ENCODE results near the gene PARD3. TPM values are rescaled to one million over a fixed set of nuclear protein-coding genes. Genes with fewer than 3 reads are reported as not detected.

Gene PARD3
- polyA plus RNA-seq, 3 donors = 0.51 TPM; not detected in 2

DNA sequence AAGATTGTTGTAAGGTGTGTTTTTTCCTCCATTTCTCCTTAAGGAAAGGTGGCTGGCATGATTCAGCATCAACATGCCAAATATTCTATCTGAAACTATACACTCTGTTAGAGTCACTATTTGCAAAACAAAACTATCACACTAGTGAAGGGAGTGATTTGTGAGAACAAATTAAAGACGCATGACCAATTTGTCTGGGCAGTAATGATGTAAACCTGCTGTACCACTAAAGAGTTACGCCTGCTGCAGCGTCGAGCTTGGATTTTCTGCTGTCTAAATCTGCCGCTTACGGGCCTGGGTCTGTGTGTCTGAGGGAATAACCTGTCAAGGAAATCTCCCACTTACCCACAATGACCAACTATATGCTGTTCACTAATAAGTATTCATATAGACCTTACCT lies 648.3 kb downstream of the PARD3 start:
- WGBS (ENCODE audit: insufficient coverage) = no CpG with 5 or more reads among the region's 6 CpGs
- Mint-ChIP-seq H3K4me1 (peaks cover 18% of the 10 kb centered on the region), H3K4me3 (no peak overlapping the region), H3K27me3 (ENCODE audit: low read depth in 3 of 3) (peaks cover 0 to 2% (median 0%) of the 10 kb centered on the region in 3 donors), H3K36me3 (no peaks in the 10 kb centered on the region), H3K9me3 (peaks cover 0 to 9% (median 2%) of the 10 kb centered on the region in 7 donors), H3K27ac (no peak overlapping the region)
- H3K27me3 ChIP-seq (ENCODE audit: control insufficient read depth in 2 of 2, insufficient read depth in 2 of 2, low read length in 2 of 2) = no peaks in the 10 kb centered on the region
- intact Hi-C loops (cut with micrococcal nuclease) = no loop called here
- no peaks in the 10 kb centered on the region for H3K79me2 ChIP-seq (ENCODE audit: insufficient read depth, low read length)
- no peak overlapping the region for H3K4me2 ChIP-seq (replicated peaks; ENCODE audit: extremely low read depth, low read length, poor library complexity, severe bottlenecking)
- H3K4me1 ChIP-seq (ENCODE audit: control insufficient read depth in 1 of 2, insufficient read depth in 2 of 2, low read length in 2 of 2) = peaks cover 4 to 10% of the 10 kb centered on the region in 2 donors
- peaks cover 0 to 3% of the 10 kb centered on the region in 2 donors for H3K9me3 ChIP-seq (replicated peaks in 1 of 2; ENCODE audit: control insufficient read depth in 1 of 2, insufficient read depth in 1 of 2, low read length in 2 of 2)
- no peak overlapping the region for H3K9ac ChIP-seq (ENCODE audit: insufficient read depth, low read length, poor library complexity, severe bottlenecking)
- H3K4me3 ChIP-seq (replicated peaks in 1 of 3; ENCODE audit: low read depth in 2 of 3, low read length in 3 of 3) = no peak overlapping the region
- H3K36me3 ChIP-seq (replicated peaks in 1 of 2; ENCODE audit: control insufficient read depth in 1 of 2, insufficient read depth in 2 of 2, low read length in 2 of 2) = no peaks in the 10 kb centered on the region
- TF ChIP-seq, protein P1, sequence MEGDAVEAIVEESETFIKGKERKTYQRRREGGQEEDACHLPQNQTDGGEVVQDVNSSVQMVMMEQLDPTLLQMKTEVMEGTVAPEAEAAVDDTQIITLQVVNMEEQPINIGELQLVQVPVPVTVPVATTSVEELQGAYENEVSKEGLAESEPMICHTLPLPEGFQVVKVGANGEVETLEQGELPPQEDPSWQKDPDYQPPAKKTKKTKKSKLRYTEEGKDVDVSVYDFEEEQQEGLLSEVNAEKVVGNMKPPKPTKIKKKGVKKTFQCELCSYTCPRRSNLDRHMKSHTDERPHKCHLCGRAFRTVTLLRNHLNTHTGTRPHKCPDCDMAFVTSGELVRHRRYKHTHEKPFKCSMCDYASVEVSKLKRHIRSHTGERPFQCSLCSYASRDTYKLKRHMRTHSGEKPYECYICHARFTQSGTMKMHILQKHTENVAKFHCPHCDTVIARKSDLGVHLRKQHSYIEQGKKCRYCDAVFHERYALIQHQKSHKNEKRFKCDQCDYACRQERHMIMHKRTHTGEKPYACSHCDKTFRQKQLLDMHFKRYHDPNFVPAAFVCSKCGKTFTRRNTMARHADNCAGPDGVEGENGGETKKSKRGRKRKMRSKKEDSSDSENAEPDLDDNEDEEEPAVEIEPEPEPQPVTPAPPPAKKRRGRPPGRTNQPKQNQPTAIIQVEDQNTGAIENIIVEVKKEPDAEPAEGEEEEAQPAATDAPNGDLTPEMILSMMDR (IDR thresholded peaks at IDR 0.05) = no peak
- H4K20me1 ChIP-seq (ENCODE audit: insufficient read depth, low read length) = no peaks in the 10 kb centered on the region
- H2AFZ ChIP-seq (ENCODE audit: insufficient read depth, low read depth, low read length, poor library complexity, severe bottlenecking) = no peak overlapping the region
- H3K27ac ChIP-seq (ENCODE audit: low read depth in 1 of 2, low read length in 2 of 2) = no peak overlapping the region
- DNase-seq = no peak

DNA sequence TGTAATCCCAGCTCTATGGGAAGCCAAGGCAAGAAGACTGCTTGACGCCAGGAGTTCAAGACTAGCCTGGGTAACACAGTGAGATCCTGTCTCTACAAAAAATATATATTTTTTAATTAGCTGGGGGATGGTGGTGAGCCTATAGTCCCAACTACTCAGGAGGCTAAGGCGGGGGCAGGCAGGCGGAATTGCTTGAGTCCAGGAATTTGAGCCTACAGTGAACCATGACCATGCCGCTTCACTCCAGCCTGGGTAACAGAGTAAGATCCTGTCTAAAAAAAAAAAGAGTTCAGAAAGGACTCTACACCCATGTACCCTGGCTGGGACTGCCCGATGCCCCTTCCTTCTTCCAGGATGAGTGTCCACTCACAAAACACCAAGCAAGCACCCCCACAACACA lies 648.7 kb downstream of the PARD3 start:
- no peak overlapping the region for H3K27ac Mint-ChIP-seq
- TF ChIP-seq, protein P1 (IDR thresholded peaks at IDR 0.05) = no peak
- WGBS (ENCODE audit: insufficient coverage) = 100% methylated on average over 2 of the region's 5 CpGs
- no peak for DNase-seq
- Histone ChIP-seq H3K4me3 (replicated peaks in 1 of 3; ENCODE audit: low read depth in 2 of 3, low read length in 3 of 3) (no peak overlapping the region), H2AFZ (ENCODE audit: insufficient read depth, low read depth, low read length, poor library complexity, severe bottlenecking) (no peak overlapping the region), H4K20me1 (ENCODE audit: insufficient read depth, low read length) (no peaks in the 10 kb centered on the region), H3K4me1 (ENCODE audit: control insufficient read depth in 1 of 2, insufficient read depth in 2 of 2, low read length in 2 of 2) (peaks cover 0 to 7% of the 10 kb centered on the region in 2 donors), H3K9ac (ENCODE audit: insufficient read depth, low read length, poor library complexity, severe bottlenecking) (no peak overlapping the region), H3K27ac (ENCODE audit: low read depth in 1 of 2, low read length in 2 of 2) (no peak overlapping the region), H3K9me3 (replicated peaks in 1 of 2; ENCODE audit: control insufficient read depth in 1 of 2, insufficient read depth in 1 of 2, low read length in 2 of 2) (peaks cover 0 to 3% of the 10 kb centered on the region in 2 donors), H3K4me2 (replicated peaks; ENCODE audit: extremely low read depth, low read length, poor library complexity, severe bottlenecking) (no peak overlapping the region), H3K79me2 (ENCODE audit: insufficient read depth, low read length) (no peaks in the 10 kb centered on the region), H3K36me3 (replicated peaks in 1 of 2; ENCODE audit: control insufficient read depth in 1 of 2, insufficient read depth in 2 of 2, low read length in 2 of 2) (no peaks in the 10 kb centered on the region), H3K27me3 (ENCODE audit: control insufficient read depth in 2 of 2, insufficient read depth in 2 of 2, low read length in 2 of 2) (no peaks in the 10 kb centered on the region)
- intact Hi-C loops (cut with micrococcal nuclease) = no loop called here
- peaks cover 0 to 3% (median 0%) of the 10 kb centered on the region in 3 donors for H3K27me3 Mint-ChIP-seq (ENCODE audit: low read depth in 3 of 3)
- H3K9me3 Mint-ChIP-seq = peaks cover 0 to 9% (median 5%) of the 10 kb centered on the region in 7 donors
- peaks cover 14% of the 10 kb centered on the region for H3K4me1 Mint-ChIP-seq
- no peaks in the 10 kb centered on the region for H3K36me3 Mint-ChIP-seq
- no peak overlapping the region for H3K4me3 Mint-ChIP-seq

All from CD14-positive monocyte (primary cell).